GM21717 (cell line): Measurements from ENCODE around the gene SORL1.

ENCODE experiments used
- ATAC-seq: cut with Tn5 transposase; IDR thresholded peaks from one replicate; pipeline ENCODE4 v1.9.1; 2021; ENCODE audit warnings: mild to moderate bottlenecking, moderate library complexity; ENCODE audit not compliant: unreplicated experiment

SORL1 gene

GRCh38 chr11:121451178-121451985, 732 bp upstream of the SORL1 start:
- ATAC-seq: peak; percentile 3

GRCh38 chr11:121452609-121453150, 566 bp downstream of the SORL1 start, which contains the start of gene SORL1-AS1:
TSS of gene SORL1-AS1 (minus strand) at chr11:121452967.
- ATAC-seq: peak; percentile 25

GRCh38 chr11:121453589-121454299, 1.6 kb downstream of the SORL1 start:
- ATAC-seq: no peak

DNA sequence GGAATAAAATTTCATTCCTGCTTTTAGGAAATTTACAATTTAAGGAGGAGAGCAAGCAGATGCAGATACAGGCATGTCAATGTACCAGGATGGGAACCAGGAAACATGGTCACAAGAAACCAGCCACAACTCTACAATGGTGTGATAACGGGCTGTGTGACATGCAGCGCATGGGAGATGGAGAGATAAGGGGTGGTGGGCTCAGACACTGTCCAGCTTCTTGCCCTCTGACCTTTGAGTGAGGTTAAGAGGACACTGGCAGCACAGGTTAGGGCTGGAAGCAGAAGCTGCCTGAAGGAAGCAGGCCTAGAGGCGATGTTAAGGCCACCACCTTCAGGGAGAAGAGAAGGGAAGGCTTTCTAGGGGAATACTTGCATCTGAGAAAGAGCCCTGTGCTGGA, 3.0 kb downstream of the SORL1 start:
- no peak for ATAC-seq

DNA sequence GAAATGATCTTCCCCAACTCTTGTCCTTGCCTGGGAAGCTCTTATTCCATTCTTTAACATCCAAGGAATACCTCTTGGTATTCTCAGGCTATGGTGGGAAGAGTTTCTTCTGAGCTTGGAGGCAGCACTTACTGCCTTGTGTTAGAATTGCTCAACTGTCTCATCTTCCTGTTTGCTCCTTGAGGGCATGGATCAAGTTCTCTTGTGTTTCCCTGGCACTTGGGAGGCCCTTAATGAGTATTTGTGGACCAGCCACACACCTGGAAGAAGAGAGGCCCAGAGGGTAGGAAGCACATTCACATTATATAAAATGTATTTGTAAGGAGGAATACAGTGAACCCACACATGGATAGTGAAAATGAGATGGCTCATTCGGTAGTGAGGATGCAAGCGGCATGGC, 4.0 kb downstream of the SORL1 start:
- no peak for ATAC-seq

GRCh38 chr11:121456816-121457431, 4.8 kb downstream of the SORL1 start:
- ATAC-seq: no peak

DNA sequence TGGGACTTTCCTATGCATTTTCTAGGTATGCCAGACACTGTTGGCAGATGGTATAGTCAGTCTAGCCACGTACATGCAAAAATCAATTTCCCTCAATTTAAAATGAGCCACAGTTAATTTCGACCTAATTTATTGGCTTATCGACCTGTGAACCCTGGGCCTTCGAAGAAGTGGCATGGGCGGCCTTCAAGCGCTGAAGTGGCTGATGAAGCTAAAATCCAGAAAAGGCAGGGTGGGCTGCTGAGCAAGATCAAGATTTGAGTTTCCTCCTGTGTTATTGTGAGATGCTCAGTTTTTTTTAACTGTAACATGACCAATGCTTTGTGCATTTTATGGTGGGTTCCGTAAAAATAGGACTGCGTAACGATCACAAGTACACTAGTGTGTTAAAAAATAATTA, 6.4 kb downstream of the SORL1 start:
- no peak for ATAC-seq

DNA sequence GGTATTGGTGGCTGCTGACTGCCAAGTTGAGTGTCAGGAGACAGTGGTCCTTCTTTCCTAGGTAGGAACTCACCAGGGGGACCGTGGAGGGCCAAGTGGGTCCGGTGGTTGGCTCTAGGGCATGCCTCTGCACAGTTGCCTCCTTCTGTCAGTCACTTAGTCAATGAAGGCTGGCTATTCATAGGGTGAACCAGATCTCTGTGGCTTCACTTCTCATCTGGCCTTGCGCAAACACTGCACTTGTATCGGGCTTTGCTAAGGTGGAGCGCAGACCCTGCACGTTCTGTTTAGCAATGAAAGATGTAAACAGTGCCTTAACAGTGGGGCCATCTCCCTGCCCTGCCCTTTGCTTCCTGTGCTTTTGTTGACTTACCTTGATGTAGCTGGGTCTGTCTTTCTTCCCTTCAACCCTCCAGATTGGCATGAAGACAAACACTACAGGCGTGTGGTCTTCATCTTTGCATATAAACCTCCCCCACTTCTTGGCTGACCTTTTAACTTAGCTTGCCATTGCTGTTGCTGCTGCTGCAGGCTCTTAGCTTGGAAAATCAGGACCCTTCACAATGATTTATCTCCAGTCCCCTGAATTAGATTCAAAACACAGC, 7.4 kb downstream of the SORL1 start:
- no peak for ATAC-seq

DNA sequence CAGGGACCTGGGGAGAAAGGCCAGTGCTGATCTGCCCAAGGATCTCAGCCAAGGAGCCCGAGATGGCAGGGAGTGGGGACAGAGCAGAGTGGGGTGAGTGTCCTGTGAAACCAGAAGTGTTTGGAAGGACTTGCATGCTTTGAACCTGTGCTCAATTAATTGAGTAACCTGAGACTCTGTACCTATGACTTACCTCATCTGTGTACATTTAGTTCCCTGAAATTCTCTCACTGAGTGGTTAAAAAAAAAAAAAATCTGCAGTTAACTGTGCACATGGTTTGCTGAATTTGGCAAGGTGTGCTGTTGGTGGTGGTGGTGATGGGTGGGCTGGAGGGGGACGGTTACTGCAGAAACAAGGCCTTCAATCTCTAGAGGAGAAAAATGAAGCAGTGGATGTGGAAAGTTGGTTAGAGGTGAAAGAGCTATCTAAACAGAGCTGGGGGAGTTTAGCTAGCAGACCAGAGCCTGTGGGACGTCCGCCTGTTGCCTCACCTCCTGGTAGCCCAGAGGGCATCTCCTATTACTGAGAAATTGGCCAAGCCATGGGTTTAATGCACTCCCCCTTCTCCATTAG, 8.9 kb downstream of the SORL1 start:
- no peak for ATAC-seq

DNA sequence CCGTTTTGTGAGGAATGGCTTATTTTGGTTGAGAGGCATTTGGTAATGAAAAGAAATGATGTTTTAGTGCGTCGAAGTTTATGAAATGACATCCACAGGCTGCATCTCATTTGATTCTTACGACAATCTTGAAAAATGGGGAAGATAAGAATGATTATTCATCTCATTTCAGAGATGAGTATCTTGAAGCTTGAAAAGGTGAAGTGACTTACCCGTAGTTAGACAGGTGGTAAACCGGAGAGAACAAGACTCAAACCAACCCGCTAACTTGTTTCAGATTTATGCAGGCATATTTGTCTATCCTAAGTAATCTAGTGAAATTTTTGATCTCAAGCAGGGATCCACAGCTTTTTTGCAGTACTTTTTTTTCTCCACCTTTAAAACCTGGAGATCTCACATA, 9.7 kb downstream of the SORL1 start:
- no peak for ATAC-seq

- ATAC-seq: no peak
Measured at GRCh38 chr11:121463689-121464335, 11.7 kb downstream of the SORL1 start.

DNA sequence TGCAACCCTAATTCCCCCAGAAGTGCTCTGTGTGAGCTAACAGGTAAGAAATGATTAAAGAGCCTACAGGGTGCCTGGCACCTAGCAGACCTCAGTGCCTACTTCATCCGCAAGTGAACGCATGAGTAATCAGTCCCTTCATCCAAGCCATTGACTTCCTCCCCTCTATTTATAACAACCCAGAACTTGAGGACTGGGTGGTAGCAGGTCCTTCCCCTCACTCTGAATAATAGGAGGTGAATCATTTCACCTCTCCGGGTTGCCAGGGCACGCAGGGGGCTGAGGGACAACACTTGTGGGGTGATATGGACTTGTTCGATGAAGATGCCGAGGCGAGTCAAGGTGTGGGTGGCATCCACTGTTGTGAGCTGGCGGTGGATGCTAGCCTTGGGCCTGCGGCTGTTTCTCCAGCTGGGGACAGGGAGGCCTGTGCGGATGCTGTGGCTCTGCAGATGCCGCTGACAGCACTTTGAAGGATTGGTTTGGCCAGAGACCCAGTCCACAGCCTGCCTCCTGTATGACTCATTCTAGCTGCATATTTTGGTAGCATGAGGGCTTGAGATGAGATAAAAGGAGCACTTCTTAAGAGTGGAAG, 12.3 kb downstream of the SORL1 start:
- ATAC-seq: peak; percentile 37

DNA sequence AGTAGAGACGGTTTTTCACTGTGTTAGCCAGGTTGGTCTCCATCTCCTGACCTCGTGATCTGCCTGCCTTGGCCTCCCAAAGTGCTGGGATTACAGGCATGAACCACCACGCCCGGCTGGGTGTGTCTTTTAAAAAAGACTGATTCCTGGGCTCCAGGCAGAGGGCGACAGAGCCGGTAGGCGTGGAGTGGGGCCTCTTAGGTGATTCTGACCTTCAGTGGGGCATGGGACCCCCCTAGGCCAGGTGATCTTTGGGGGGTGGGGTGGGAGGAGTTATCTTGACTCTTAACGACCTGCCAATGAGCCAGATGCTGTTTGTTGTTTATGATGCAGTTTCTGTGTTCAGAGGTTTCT, 13.6 kb downstream of the SORL1 start:
- ATAC-seq: no peak

- no peak for ATAC-seq
Measured at GRCh38 chr11:121466063-121466794, 14.1 kb downstream of the SORL1 start.

DNA sequence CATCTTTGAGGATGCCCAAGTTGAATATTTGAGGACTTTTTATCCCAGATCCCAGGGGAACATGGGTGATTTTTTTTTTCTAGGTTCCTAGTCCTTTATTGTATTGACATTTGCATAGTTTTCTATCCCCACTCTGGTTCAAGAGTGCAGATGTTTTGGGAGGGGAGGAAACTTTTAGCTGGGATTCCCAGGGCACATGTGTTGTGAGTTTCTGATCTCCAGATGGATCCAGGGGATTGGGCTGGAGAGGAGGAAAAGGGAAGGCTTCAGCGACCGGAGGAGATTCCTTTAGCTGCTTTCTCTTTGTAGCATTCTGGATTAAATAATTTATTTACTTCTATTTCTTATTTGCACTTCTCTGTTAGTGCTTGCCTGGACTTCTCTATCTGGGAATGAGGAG, 15.4 kb downstream of the SORL1 start:
- ATAC-seq: no peak

GRCh38 chr11:121467965-121468364, 15.9 kb downstream of the SORL1 start:
- ATAC-seq: peak; percentile 66

- no peak for ATAC-seq
Measured at GRCh38 chr11:121469910-121470309, 17.8 kb downstream of the SORL1 start.

GRCh38 chr11:121471167-121471566, 19.1 kb downstream of the SORL1 start:
- ATAC-seq: no peak

DNA sequence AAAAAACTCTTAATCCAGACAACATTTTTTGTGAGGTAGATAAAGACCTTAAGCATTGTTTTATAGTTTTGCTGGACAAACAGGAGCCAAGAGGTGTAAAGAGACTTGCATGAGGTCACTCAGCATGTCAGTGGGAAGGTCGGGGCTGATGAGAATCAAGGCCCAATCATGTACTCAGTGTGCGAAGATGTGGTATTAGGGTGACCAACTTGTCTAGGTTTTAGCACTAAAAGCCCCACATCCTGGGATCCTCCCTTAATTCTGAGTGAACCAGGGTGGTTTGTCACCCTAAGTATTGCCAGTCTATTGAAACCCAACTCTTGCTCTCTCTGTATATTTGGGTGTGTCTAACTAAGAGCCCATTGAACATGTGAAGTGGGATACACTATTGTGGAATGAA, 20.2 kb downstream of the SORL1 start:
- ATAC-seq: no peak
